Prostate gland (tissue), 2 donors: Measurements from ENCODE around the gene MAGI2. TPM values are rescaled to one million over a fixed set of nuclear protein-coding genes. Genes with fewer than 3 reads are reported as not detected.

Source experiments
- DNase-seq: peaks from one replicate; pipeline ENCODE4 v3.0.0-alpha.2; 2019; ENCODE audit warnings: low spot score
- H3K27ac ChIP-seq, 2 donors: fragments of 200-600 bp; sonication (generic); 2 replicates each; pipeline ENCODE4 v1.5.1; 2017 to 2019
- H3K27me3 ChIP-seq: fragments of 200-600 bp; sonication (generic); replicated peaks from 2 replicates; pipeline ENCODE4 v1.5.1; 2019; ENCODE audit not compliant: insufficient read depth
- H3K36me3 ChIP-seq, 2 donors: fragments of 200-600 bp; sonication (generic); 1 replicate in 1 of 2; 2 replicates in 1 of 2; pipeline versions ENCODE4 v1.5.1 to v1.8.1; 2017 to 2019
- H3K4me1 ChIP-seq: fragments of 200-600 bp; sonication (generic); replicated peaks from 2 replicates; pipeline ENCODE4 v1.5.1; 2019
- H3K4me3 ChIP-seq, 2 donors: fragments of 200-600 bp; sonication (generic); 2 replicates each; pipeline ENCODE4 v1.5.1; 2017 to 2019
- H3K9me3 ChIP-seq: fragments of 200-600 bp; sonication (generic); 2 replicates; pipeline ENCODE4 v1.5.1; 2017
- POLR2A ChIP-seq: fragments of 450-650 bp; IDR thresholded peaks from one replicate; pipeline ENCODE4 v1.6.1; 2016; ENCODE audit warnings: antibody characterized with exemption, mild to moderate bottlenecking
- POLR2AphosphoS5 ChIP-seq: sonication (generic); formaldehyde crosslinking; IDR thresholded peaks from one replicate; pipeline ENCODE4 v1.6.1; 2017; ENCODE audit warnings: antibody characterized with exemption
- WGBS: methylation state at CpG from one replicate; pipeline ENCODE4 v1.1.5; 2018; 5-methylcytosine and 5-hydroxymethylcytosine counted together
- intact Hi-C: fragments of 100-400 bp; cut with DNase I; formaldehyde crosslinking; loops from one replicate; pipeline ENCODE4 v1.14.2; 2022
- total RNA-seq, 2 donors: library from RNA; depleted of rRNA; stranded (reverse); fragments of >200 nt; gene quantifications; one replicate each; pipeline ENCODE4 v1.1.0, GENCODE V29; 2016
- TF ChIP-seq, protein P1 (sequence below), 4 experiments: fragments of 200-600 bp in 2 of 4; fragments of 450-650 bp in 2 of 4; sonication (generic) in 2 of 4; IDR thresholded peaks; 1 replicate in 3 of 4; 2 replicates in 1 of 4; pipeline ENCODE4 v1.5.1; 2016 to 2019; ENCODE audit warnings: antibody characterized with exemption in 4 of 4, mild to moderate bottlenecking in 2 of 4, moderate library complexity in 2 of 4

Gene MAGI2
- total RNA-seq, 2 donors from 2014 or later: 27.1 to 31.3 TPM

DNA sequence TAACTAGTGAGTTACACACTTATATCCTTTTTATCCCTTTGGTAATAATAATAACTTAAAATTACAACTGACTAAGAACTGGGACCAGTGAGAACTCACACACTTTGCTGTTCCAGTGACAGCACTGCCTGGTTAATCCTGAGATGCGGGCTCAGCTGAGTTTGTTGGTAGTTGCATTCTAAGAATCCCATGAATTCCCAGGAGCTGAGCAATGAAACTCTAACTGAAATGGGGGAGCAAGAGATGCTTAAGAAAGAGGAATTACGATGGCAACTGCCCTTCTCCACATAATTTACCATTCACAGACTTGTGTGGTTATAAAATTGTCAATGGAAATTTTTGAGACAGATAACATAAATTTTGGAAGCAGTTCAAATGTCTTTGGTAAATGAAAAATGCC, 659.4 kb downstream of the MAGI2 start:
- no peaks in the 10 kb centered on the region for H3K36me3 ChIP-seq
- no peaks in the 10 kb centered on the region for H3K27me3 ChIP-seq
- TF ChIP-seq, protein P1, sequence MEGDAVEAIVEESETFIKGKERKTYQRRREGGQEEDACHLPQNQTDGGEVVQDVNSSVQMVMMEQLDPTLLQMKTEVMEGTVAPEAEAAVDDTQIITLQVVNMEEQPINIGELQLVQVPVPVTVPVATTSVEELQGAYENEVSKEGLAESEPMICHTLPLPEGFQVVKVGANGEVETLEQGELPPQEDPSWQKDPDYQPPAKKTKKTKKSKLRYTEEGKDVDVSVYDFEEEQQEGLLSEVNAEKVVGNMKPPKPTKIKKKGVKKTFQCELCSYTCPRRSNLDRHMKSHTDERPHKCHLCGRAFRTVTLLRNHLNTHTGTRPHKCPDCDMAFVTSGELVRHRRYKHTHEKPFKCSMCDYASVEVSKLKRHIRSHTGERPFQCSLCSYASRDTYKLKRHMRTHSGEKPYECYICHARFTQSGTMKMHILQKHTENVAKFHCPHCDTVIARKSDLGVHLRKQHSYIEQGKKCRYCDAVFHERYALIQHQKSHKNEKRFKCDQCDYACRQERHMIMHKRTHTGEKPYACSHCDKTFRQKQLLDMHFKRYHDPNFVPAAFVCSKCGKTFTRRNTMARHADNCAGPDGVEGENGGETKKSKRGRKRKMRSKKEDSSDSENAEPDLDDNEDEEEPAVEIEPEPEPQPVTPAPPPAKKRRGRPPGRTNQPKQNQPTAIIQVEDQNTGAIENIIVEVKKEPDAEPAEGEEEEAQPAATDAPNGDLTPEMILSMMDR (IDR thresholded peaks at IDR 0.05): no peak
- no peak for TF ChIP-seq POLR2AphosphoS5
- no peak for TF ChIP-seq POLR2A
- intact Hi-C loops: no loop called here
- DNase-seq: no peak
- WGBS: 32% methylated on average over 2 of the region's 2 CpGs
- no peaks in the 10 kb centered on the region for H3K4me1 ChIP-seq
- H3K9me3 ChIP-seq: no peaks in the 10 kb centered on the region
- H3K27ac ChIP-seq: no peak overlapping the region
- no peak overlapping the region for H3K4me3 ChIP-seq

- no peak overlapping the region for H3K4me3 ChIP-seq
- no peaks in the 10 kb centered on the region for H3K36me3 ChIP-seq
- TF ChIP-seq POLR2A (no peak), POLR2AphosphoS5 (no peak)
- TF ChIP-seq, protein P1 (IDR thresholded peaks at IDR 0.05): no peak
- intact Hi-C loops: no loop called here
- no peaks in the 10 kb centered on the region for H3K4me1 ChIP-seq
- H3K9me3 ChIP-seq: no peaks in the 10 kb centered on the region
- DNase-seq: no peak
- H3K27me3 ChIP-seq: no peaks in the 10 kb centered on the region
- 60% methylated on average over 3 of the region's 3 CpGs for WGBS
- H3K27ac ChIP-seq: no peak overlapping the region
Observed at GRCh38 chr7:78792624-78793023, 660.8 kb downstream of the MAGI2 start.

GRCh38 chr7:78792006-78792405, 661.5 kb downstream of the MAGI2 start:
- Histone ChIP-seq H3K27me3 (no peaks in the 10 kb centered on the region), H3K9me3 (no peaks in the 10 kb centered on the region), H3K4me1 (no peaks in the 10 kb centered on the region), H3K4me3 (no peak overlapping the region), H3K36me3 (no peaks in the 10 kb centered on the region), H3K27ac (no peak overlapping the region)
- no peak for DNase-seq
- WGBS: 27% methylated on average over 6 of the region's 6 CpGs
- intact Hi-C loops: no loop called here
- TF ChIP-seq POLR2A: no peak

DNA sequence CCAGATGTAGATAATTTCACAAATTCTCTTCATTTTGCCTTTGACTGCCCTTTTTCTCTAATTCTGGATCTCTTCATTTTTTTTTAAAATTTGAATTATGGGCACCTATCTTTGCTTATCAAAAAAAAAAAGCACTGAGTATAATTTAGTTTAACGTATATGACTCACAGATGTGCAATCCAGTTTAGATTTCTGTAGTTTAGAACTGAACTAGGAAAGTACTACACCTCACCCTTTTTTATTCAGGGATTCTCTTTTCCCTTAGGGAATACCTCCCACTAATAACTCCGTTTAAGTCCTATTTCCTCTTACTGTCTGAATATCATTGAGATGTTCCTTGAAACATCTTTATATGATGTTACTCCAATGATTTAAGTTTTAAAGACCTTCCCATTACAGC, 665.0 kb downstream of the MAGI2 start:
- TF ChIP-seq POLR2A (no peak), POLR2AphosphoS5 (no peak)
- Histone ChIP-seq H3K27me3 (no peaks in the 10 kb centered on the region), H3K9me3 (no peaks in the 10 kb centered on the region), H3K4me1 (no peaks in the 10 kb centered on the region), H3K27ac (no peak overlapping the region), H3K36me3 (no peaks in the 10 kb centered on the region), H3K4me3 (no peak overlapping the region)
- intact Hi-C loops: no loop called here
- WGBS: 61% methylated on average over 2 of the region's 2 CpGs
- DNase-seq: no peak

DNA sequence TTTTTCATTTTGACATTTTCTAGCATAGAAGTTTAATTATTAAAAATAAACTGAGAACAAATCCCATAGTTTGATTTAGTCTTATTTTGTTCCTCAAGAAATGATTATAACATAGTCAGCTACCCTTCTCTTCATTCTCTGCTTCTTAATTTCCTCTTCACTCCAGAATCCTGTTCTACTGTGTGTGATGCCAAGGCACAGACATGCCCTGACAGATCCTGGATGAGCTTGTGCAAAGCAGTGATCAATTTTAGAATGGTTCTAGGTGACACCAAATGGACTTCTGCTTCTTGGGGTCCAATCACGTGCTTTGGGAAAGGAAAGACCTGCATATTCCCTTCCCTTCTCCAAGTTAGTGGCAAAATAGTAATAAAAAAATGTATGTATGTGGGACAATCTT, 665.6 kb downstream of the MAGI2 start:
- TF ChIP-seq POLR2A (no peak), POLR2AphosphoS5 (no peak)
- TF ChIP-seq, protein P1 (IDR thresholded peaks at IDR 0.05): no peak
- DNase-seq: no peak
- H3K27me3 ChIP-seq: no peaks in the 10 kb centered on the region
- intact Hi-C loops: no loop called here
- no peaks in the 10 kb centered on the region for H3K9me3 ChIP-seq
- no peak overlapping the region for H3K4me3 ChIP-seq
- H3K36me3 ChIP-seq: no peaks in the 10 kb centered on the region
- 57% methylated on average over 1 of the region's 1 CpG for WGBS
- H3K4me1 ChIP-seq: no peaks in the 10 kb centered on the region
- H3K27ac ChIP-seq: no peak overlapping the region

DNA sequence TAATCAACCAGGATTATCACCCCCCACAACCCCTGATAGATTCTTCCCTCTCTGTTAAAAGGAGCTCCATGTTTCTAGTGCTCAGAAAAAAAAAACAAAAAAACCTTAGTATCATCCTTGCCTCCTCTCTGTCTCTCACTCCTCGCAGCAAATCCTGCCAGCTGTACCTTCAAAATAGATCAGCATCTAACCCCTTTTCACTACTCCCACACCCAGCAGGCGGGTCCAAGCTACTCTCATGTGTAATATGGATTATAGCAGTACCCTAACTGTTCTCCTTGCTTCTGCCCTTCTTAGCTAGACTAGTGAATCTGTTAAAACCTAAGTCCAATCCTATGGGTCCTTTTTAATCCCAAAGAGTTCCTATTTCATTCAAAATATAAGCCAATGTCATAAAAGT, 667.4 kb downstream of the MAGI2 start:
- no peaks in the 10 kb centered on the region for H3K27me3 ChIP-seq
- H3K9me3 ChIP-seq: no peaks in the 10 kb centered on the region
- H3K4me1 ChIP-seq: no peaks in the 10 kb centered on the region
- 91% methylated on average over 2 of the region's 2 CpGs for WGBS
- TF ChIP-seq POLR2AphosphoS5 (no peak), POLR2A (no peak)
- H3K4me3 ChIP-seq: no peak overlapping the region
- H3K36me3 ChIP-seq: no peaks in the 10 kb centered on the region
- no peak for DNase-seq
- intact Hi-C loops: no loop called here
- no peak overlapping the region for H3K27ac ChIP-seq
